ENCODE data around the gene GRM2.
A peak's percentile ranks its signal among the peaks of the same experiment; 100 is the strongest.

The GRM2 gene

DNA sequence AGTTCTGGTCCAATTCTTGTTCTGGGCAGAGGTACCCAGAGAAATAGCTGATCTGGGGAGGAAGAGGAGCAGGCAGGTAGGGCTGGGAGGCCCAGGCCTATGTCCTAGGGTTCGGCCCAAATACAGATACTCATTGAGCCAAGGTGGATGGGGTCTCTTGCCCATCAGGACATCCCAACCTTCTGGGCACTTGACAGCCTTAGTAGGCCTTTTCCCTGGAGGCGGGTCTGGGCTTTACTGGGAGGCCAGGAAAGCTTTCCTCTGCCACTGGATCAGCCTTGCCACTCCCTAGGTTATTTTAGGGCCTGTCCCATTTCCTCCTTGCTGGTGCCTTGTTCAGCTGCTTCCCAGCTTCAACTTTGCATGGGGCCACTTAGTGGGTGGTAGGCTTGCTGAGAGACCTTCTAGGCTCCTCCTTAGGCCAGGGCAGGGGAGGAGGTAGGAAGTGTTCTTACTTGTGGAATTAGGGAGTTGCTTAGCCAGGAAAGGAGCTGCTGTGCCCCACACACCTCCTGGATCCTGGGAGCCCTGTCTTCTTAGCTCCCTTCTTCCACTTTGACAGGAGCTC lies 26.1 kb upstream of the GRM2 start:
- no peak for DNase-seq

DNA sequence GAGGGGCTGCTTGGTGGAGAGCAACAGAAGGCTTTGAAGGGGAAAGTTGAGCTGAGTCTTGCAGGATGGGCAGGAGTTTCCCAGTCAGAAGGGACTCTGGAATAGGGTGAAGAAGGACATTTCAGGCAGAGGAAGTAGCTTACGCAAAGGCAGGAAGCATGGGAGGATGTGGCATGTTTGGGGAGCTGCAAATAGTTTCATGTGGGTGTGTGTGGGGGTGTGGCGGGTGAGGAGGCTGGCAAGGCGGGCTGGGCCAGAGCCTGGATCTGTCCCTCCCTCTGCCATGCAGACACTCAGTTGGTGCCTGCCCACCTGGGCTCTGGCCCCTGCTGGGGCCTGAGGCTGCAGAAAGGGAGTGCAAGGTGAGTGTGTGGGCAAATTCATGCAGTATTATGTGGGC lies 25.4 kb upstream of the GRM2 start:
- no peak for DNase-seq

DNA sequence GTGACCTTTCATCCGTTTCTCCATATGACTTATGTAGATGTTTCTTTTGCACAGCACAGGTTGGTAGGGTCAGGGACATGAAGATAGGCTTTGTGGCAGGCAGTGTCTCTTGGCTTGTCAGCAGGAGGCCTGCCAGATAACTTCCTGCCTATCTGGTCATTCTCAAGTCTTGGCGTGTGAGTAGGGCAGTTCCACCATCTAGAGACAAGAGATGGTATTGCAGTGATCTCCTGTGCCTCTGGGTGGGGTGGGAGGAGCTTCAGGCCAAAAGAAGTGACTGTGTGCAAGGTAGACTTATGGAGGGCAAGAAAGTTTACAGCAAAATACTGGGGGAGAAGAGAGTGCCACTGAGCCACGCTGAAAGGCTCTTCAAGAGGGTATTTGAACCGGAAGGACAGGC lies 24.8 kb upstream of the GRM2 start:
- DNase-seq: peak; percentile 93

DNA sequence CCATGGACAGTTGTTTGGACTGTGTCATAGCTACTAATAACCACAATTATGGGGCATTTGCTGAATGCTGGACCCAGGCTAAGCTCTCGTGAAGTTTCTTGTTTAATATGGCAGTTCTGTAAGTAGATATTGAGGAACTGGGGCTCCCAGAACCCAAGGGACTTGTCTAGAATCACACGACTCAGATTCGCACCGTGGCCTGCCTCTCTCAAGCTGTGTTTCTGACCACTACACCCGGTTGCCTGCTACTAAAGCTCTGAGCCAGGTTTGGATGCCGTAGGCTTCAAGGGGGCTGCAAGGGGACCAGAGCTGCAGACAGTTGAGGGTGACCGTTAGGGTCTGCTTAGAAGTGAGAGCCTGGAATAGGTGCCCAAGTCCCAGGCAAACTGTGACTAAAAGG lies 24.3 kb upstream of the GRM2 start:
- no peak for DNase-seq

DNA sequence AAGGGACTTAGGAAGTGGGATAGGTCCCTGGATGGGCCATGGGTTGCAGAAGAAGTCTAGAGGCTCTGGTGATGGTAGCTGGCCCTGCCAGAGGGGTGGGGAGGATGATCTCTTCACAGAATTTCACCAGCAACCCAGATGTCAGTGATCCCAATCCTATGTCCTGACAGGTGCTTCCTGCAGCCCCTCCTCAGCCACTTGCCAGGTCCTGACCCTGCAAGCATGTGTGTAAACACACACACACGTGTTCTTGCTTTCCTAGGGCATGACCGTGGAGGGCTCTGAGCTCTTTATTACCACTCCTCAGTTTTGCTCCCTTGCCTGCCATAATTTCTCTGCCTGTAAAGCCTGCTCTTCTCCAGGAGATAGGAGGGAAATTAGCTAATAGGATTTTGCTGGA lies 23.3 kb upstream of the GRM2 start:
- DNase-seq: no peak

DNA sequence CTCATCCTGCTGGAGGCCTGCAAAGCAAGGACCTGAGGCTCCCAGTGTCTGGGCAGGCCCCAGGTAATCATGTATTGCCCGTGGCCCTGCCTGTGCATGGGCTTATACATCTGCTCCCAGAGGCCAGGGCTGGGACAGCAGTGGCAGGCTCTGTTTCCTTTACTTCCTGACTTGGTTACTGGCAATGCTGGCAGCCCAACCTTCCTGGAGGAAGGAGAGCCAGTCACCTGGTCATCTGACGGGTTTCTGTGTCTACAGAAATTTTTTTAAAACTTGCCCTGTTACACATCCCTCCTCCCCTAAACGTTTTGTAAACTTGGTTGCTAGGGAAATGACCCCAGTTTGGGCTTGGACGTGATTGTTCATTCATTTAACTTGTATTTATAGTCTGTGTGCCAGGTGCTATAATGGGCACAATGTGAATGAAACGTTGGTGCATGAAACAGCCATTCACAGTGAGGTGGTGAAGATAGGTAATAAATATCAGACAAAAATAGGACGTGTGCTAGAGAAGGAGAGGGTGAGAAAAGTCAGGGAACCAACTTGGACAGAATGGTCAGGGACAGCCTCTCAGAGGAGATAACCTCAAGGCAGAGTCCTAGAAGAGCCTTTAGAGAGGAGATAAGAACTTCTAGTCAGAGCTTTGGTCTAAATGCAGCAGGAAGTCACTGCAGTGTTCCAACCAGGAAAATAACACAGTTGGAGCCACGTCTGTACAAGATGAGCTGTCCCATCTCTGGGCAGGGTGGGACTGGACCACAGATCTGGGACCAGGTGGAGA lies 21.7 kb upstream of the GRM2 start:
- DNase-seq: no peak

DNA sequence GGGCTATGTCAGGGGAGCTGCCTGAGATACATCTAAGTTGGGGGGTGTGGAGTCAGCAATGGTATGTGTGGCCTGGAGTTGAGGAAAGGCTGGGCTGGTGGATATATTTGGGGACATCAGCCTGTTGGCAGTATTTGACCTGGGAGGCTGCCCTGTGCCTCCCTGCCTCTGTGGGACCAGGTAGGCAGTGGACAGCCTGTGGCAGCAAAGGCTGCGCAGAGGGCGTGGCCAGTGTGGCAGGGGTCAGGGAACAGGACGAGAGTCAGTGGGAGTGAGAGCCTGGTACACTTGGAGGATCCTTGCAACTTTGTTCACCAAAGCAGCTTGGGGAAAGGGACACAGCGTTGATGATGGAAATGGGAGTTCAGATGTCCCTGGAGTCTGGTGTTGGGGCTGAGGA lies 20.8 kb upstream of the GRM2 start:
- no peak for DNase-seq

DNA sequence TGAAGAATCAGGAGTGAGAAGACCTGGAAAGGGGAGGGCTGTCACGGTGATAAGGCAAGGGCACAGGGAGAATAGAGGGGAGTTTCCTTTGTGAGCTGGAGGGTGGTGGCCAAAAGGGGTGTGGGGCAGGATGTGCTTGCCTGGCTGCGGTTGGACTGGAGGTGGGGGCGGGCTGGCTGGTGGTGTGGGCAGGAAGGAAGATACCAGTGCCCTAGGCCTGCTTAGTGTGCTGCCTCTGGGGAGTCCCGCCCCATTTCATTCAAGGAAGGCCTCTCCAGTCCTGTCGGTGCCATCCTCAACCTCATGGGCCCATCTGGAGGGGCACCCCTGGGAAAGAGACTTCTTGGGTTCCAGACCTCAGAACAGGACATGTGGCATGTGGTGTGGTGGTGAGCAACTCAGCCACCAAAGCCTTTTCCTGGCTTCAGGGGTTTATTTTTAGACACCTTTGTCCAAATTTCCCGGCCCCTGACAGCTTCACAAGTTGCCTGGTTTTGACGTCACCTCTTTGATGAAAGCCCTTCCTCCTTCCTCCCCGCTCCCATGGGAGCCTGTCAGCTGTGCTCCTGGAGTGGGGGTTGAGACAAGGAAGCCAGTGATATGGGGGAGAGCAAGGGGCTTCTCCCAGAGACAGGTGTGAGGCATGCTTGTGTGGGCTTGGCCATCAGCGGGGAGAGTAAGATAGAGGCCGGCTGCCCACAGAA lies 20.2 kb upstream of the GRM2 start:
- DNase-seq: no peak

DNA sequence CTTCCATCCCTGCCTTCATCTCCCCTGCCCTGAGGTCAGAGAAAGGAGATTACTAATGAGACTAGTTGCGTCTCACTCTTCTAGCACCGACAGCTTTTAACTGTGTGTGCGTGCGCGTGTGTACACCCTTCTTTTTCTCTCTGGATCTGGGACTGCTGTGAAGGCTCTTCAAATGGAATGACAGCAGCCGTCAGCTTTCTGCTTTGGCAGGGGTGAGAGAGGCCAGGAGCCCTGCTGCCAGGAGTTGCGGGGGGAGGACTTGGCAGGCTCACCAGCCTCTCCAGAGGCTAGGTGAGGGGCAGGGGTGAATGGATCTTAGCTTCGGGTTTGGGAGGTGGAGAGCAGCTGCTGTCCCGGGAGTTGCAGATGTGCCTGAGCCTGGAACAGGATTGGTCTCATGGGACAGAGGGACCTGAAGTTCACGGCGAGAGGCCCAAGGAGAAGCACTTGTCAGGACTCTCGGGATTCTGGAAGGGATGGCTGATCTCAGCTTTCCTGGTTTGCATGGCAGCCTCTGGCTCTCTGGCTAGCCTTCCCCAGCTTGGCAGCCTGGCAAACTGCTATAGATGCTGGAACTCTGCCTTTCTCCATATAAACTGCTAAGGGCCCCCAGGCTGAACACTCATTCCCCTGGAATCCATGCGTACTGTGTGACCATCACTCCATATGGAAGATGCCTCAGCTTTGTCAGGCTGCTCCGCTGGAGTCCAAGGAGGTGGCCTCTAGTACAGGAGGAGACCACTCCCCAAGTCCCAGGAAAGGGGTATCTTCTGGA lies 19.2 kb upstream of the GRM2 start:
- DNase-seq: peak; percentile 73

DNA sequence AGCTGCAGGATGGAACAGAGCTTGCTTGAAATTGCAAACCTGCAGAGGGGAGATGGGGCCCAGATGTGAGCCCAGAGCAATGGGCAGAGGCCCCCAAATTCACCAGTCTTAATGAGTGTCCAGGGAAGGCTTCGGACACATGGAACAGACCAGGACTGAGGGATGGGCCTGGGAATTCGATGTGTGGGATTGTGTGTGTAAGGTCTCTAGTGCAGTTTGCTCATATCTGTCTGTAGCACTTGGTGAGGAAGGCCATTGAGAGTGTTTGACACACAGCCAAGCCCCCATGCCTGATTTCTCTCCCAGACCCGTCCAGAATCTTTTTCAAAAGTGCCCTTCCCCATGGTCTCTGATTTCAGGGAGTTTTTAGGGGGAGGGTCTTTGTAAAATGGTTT lies 18.7 kb upstream of the GRM2 start:
- DNase-seq: no peak

DNA sequence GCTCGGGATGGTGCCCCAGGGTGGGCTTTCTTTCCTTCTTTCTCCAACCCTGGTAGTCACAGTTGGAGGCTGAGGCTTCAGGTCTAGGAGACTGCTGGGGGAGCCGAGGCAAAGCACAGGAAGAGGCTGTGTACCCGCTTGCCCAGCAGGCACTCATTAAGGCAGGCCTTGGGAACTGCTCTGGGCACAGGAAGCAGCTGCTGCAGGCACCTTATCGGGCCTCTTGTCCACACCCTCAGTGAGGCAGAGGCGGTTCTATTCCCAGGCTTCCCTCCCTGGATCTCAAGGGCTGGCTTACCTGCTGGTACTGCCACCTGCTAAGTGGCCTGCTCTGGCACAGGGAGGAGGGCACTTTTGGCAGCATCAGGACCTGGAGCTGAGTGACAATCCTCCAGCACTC lies 15.8 kb upstream of the GRM2 start:
- no peak for DNase-seq

DNA sequence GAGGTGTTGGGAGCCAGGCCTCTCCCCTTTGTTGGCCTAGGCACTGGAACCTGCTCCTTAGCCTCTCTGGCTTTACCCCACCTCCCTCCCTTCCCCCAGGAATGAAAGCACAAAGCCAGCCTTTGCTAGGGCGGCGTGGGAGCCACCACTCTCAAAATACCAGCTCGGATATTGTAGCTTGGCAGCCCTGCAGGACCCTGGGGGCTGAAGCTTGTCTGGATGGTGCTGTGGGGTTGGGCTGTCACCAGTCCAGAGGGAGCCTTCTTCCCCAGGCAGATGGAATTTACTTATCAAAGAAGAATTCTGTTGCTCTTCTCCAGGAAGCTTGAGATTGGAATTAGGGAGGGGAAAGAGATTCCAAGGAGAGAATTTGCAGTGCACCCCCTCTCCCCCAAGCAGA lies 14.9 kb upstream of the GRM2 start:
- DNase-seq: no peak

DNA sequence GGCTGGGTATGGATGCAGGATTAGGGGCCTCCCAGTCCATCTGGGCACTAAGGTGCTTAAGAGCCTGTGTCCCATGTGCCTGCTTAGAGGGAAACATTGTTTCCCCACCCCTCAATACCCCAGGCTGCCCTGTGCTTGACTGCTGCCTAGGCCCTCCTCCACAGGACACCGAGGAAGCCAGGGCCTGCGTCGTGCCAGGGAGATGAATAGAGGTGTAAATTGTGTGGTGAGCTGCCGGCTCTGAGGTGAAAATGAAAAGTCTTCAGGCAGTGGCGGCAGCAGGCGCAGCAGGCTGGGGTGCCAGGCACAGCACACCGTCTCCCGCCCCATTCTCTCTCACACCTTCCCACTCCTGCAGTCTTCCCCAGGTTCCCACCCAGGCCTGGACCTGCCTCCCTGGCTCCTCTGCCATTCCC lies 13.9 kb upstream of the GRM2 start:
- DNase-seq: no peak

DNA sequence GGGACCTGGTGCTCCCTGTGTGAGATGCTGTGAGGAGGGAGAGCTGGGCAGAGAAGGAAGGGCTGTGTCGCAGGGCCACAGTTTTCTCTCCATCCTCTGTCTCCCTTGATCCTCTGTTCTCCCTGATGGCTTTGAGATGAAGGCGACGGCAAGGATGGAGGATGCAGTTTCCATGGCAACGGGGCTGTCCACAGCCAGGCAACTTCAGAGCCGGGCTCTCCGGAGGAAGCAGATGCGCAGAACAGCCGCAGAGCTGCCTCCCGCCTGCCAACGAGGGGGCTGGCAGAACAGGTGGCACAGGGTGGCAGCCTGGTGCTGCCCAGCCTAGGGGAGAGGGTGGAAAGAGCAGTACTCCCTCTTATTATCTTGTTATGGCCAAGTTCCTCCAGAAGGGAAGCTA lies 9.9 kb upstream of the GRM2 start:
- DNase-seq: no peak

DNA sequence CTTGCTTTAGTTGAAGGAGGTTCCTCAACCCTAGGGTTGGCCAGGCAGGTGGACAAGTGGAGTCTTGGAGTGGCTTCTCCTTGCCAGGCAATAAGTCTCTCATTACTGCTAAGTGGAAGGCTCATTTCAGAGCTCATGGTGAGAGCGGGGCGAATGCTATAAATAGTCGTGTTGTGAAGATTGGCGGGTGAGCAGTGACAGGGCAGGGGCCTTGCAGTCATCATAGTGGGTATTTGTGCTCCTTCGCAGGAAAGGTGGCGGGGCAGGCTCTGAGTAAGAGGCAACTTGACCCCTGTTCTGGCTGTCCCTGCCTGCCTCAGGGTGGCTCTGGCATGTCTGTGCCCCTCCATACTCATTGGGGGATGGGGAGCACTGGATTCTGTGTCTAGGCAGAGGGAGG lies 8.7 kb upstream of the GRM2 start:
- DNase-seq: no peak

DNA sequence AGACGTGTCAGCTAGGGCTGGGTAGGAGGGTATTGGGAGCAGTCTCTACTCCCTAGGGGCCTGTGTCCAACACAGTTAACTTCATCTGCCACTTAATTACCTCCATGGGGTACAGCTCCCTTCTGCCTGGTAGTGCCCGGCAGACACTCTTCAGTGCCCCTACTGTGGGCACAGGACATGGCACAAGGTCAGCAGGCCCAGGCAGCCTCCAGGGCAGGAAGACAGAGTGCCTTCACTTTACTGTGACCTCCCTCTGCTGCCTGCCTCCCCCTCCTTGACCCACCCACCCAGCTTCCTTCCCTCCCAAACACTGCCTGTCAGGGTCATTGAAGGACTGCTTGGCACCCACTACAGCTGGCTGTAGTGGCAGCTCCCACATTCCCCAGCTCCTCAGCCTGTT lies 6.5 kb upstream of the GRM2 start:
- DNase-seq: no peak

DNA sequence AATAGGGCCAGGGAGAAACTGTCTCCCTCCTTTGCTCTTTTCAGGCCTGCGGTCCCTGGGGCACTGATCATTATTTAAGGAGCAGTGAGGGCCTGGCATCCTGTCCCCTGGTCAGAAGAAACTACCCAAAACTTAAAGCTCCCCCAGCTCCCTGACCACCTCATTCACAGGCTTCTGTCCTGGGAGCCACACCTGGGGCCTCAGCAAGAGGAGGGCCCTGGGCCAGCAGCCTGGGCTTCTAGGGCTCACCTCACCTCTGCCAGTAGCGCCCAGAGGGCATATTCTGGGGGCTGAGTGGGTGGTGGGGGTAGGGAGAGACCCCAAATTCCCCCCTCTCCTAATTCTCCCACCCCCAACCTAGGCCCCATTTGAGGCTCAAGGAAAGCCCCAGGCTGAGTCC lies 4.7 kb upstream of the GRM2 start:
- DNase-seq: no peak

DNA sequence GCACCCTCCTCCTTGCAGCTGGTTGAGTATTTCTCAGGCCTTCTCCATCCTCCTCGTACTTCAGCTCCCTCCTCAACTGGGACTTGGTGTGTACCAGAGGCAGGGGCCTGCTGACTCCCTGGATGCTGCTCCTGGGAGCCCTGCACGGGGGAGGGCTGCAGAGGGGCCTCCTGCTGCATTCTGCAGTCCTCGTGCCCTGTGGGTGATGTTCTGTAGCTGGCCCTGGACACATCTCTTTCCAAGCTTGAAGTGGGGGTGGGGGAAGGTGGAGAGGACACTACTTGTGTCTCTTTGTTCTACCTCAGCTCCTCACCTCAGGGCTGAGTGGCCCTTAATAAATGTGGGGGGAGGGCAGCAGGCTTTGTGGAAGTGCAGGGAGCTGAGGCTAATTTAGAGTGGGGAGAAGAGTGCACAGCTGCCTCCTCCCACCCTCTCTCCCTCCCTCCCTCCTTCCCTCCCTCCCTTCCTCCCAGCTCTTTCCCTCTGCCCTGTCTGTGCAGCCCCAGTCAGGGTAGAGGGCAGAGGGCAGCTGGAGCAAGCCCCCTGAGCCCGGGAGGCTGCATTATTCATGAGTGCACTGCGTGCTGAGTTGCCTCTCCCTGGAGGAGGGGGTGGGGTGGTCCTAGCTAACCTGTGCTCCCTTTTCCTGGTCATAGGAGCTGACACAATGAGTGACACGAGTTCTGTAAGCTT lies 3.7 kb upstream of the GRM2 start:
- DNase-seq: no peak

DNA sequence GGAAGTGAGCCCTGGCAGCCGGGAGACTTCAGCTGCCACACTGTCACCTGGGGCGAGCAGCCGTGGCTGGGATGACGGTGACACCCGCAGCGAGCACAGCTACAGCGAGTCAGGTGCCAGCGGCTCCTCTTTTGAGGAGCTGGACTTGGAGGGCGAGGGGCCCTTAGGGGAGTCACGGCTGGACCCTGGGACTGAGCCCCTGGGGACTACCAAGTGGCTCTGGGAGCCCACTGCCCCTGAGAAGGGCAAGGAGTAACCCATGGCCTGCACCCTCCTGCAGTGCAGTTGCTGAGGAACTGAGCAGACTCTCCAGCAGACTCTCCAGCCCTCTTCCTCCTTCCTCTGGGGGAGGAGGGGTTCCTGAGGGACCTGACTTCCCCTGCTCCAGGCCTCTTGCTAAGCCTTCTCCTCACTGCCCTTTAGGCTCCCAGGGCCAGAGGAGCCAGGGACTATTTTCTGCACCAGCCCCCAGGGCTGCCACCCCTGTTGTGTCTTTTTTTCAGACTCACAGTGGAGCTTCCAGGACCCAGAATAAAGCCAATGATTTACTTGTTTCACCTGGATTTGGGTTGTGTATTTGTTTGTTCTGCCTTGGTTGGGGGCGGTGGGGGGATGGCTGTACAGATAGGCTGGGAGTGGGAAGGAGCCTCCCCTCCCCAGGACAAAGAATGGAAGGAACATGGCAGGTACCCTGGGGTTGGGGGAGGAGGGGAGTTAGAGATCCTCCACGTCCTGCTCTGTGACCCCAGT lies 2.9 kb upstream of the GRM2 start:
- DNase-seq: no peak

DNA sequence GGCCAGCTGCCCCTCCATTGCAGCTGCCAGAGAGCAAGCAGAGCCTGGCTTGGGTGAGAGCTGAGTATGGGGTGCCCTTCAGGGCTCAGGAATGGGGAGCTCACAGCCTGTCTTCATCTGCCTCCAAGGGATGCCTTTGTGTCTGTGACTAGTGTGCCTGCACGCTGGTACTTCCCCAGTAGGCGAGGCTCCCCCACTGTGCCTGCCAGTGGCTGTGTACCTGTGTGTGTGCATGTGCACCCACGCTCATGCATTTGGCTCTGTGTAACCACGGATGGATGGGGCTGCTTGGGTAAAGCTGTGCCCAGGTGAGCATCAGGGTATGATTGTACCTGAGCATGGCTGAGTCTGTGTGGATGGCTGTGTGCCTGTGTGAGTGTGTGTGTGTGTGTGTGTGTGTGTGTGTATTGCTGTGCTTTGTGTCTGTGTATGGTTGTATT lies 2.3 kb upstream of the GRM2 start:
- DNase-seq: no peak

DNA sequence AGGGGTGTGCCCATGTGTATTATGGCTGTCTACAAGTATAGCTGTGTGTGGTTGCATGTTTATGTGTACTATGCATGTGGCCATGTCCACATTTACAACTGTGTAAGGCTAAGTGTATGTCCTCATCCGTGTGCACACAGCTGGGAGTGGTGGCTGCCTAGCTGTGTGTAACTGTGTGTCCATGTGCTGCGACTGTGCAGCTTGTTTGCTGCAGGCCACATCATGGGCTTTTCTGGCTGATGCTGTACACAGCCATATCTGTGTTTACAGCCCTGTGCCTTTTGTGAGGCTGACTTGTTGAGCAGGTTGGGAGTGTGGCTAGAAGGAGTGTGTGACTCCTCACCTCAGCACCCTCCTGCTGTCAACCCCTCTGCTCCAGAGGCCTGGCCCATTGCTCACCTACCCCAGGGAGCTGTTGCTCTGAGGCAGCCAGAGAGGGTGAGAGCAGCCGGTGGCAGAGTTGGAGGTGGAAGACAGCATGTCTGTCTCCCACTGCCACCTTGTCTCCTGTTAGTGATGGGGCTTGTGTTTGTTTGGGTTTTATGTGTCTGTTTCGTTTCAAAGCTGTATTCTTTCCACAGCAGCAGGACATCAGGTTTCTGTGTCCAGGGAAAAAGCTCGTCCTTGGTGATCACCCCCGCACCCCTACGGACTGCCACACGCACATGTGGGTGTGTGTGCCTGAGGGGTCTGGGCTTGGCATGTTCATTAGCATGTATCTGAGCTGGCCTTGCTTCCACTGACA lies 1.4 kb upstream of the GRM2 start:
- DNase-seq: no peak
